ENCODE measurements around the gene PTPRZ1.

The PTPRZ1 gene

DNA sequence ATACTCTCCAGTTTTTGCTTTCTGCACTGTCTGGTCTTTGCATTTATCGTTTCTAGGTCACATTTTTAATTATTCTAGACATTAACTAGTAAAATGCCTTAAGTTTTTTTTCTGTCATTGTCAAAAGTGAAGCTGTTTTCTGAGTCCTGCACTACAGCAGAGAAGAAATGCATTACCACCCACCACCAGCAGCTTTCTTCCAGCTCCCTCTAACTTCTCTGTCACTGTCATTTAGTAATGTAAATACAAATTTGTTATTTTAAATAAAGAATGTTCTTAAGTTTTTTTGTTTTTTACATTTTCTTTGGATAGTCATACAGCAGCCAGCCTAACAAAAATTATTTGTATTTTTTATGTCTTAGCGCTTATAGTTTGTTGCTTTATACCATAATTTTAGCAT lies 18.8 kb downstream of the PTPRZ1 start:
- no peak for DNase-seq (ENCODE audit: low read depth)

DNA sequence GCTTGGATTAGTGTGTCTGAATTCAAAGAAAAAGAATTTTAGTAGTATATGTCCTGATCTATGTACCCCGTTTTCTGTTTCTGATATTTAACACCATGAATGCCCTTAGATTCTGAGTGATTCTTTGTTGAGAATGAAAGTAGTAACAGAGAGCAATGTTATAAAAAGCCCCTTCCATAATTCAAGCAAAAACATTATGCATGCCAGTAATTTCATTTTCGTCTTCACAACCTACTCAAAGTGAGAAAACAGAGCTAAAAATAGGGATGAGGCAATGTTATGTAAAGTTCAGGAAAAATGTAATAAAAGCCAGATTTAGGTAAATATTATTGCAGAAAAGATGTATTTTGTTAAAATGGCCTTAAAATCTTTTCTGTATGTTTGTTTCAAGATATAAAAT lies 28.1 kb downstream of the PTPRZ1 start:
- no peak for DNase-seq (ENCODE audit: low read depth)

DNA sequence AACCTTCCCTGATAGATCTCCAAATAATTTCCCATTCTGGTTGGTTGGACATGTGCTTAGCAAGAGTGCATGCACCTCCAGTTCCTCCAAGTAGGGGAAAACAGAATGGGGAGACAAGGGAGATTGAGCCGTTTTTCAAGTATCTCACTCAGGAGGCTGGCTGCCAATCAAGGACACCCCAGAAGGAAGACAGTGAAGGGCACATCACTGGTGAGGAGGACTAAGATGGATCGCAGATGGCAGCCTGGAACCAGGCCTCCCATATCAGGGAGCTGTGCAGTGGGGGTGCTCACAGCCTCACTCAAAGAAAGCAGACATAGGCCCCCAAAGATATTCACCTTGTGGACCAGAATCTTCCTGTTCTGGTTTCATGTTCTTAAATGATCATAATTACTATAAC lies 31.2 kb downstream of the PTPRZ1 start:
- no peak for DNase-seq (ENCODE audit: low read depth)

DNA sequence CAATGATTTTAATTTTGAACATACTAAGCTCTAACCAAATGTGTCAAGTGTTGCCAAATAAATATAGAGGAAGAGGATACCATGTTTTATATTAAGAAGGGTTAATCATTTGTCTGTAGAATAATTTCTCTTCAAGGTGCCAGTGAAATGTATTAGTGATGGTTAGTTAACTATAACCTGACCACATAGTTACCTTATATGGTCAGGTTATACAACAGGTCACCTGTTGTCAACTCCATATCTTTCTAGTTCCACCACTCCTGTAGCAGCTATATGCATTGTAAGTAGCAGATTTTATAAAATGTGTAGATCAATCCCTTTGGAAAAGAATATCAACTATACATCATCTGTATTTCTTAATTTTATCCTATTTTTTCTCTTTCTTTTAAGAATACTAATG lies 35.1 kb downstream of the PTPRZ1 start:
- DNase-seq (ENCODE audit: low read depth), result no peak

DNA sequence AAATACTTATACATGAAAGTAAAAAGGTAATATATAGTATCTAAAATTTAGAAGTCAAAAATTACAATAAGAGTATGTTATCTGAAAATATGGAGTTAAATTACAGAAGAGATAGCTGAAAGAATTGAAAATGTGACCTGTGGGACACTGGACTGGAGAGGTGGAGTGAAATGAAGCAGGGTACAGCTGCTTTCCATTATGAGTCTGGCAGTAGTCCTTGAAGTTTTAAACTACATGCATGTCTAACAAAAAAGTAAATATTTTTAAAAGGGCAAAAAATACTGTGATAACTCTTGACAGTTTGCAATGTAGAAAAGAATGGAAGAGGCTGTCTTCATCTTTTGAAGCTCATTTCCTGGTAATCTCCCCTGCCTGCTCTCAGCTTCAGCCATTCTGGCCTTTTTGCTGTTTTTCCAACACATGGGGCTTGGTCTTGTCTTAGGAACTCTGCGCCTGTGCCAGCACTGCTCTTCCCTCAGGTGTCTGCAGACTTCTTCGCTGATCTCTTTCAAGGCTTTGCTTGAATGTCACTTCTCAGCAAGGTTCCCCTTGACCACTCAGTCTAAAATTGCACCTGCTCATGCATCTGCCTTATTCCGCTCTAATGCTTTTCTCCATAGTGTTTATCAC lies 36.9 kb downstream of the PTPRZ1 start:
- no peak for DNase-seq (ENCODE audit: low read depth)

DNA sequence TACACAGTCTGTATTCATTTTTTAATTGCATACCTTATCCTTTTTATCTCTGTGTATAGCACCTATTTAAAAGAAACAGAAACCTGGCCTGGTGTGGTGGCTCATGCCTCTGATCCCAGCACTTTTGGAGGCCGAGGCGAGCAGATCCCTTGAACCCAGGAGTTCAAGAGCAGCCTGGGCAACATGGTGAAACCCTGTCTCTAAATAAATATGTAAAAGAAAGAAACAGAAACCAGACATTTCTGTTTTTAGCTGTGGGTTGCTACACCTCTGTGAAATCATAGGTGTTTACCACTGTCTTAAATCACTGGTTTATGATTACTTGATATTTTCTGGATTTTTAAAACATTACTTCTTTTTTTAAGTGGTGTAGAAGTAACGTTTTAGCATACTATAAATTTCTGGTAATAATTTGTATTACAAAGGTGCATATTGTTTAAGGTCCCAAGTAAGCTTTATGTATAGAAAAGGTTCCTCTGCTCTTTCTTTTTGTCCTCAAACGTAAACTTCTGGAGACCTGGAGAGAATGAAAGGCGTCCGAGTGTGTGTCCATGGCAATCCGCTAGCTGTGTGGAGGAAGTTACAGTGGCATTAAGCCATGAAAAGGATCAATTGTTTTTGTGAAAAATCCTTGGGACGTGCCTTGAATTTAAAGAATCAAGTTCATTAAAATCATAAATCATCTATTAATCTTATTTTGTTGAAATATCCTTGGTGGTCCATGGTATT lies 41.1 kb downstream of the PTPRZ1 start:
- no peak for DNase-seq (ENCODE audit: low read depth)

DNA sequence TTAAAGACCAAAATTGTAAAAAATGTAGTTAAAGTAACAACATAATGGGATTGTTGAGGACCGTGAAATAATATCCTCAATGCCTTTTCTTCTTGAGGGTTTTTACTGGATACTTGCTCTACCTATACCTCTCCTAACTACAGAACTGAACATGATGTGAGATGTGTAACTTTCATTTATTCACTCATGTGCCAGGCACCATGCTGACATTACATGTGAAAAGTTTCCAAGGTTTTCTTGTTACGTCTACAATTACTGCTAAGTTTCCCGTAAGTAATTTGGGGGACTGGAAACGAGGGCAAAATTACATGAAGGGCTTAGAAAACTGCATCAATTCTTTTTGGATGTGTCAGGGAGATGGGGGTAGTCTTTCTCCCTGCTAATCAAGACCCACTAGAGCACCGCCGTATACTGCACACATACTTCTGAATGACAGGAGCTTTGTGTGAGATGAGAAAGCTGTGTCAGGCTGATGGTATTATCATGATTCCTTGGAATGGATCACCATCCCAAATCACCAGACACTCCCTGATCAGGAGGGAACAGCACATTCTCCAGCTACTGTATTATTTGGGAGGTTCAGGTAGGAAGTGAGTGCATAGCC lies 41.8 kb downstream of the PTPRZ1 start:
- no peak for DNase-seq (ENCODE audit: low read depth)

DNA sequence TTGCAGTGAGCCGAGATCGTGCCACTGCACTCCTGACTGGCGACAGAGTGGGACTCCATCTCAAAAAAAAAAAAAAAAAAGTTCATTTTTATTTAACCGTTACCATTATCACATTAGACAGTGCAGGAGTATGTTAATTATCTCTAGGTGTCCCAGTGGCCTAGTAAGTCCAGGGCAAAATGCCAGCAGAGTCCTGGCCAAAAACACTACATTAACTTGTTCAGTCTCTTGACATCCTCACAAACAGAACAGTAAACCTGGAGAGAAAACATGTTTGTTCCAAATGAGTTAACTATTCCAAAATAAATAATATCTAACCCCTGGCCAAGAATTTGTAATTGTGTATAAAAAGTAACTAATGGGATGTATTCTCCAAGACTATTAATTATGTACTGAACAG lies 43.2 kb downstream of the PTPRZ1 start:
- DNase-seq (ENCODE audit: low read depth), result no peak

DNA sequence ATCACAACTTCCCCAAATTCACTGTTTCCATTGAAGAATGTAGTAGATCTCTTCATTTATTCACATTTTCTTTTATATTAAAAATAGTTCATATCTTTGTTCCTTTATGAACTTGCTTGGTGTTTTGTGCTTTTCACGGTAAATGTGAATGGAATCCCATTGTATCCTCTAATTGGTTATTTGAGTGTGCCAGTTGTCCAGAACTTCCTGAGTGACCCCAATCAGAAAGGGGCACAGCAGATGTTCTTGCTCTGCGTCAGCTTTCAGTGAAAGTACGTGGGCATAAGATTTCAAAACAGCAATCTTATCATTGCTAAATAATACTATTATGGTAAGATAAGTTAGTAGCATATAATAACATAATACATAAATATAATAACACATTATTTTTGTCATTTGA lies 47.0 kb downstream of the PTPRZ1 start:
- DNase-seq (ENCODE audit: low read depth), result no peak

DNA sequence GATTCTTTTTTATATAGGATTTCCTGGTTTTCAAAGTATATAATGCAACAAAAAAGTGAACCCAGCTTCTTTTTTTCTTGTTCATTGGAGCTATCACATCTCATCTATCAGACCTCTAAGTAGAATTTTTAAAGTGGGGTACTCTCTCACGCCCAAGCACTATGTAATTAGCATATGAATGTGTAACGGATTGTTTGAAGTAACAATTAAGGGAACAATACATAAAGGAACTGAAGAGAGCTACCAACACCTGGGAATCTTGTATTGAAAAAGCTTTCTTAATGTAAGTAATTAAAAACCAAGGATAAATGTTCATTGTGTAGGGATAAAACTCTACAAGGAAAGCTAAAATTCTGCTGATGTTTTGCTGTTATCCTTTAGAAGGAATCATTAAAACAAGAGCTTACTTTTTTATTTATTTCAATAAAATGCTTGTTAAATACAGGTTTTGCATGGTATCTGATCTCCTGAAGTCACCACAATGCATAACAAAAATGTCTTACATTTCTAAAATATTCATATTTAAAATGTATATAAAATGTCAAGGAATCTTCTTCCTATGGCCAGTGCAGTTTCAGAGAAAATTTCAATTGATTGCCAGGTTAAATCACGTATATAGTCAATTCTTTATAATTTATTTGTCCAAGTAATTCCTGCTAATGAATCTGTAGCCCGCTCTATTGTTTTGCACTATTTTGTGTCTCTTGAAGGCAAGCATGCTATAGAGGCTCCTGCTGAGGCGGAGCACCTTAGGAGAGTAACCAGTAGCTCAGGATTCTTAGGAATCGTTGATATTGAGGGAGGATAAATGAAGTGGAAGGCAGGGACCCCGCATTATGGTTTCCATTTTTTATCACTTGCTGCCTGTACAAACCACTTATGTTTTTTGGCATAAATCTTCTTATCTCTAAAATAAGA lies 51.6 kb downstream of the PTPRZ1 start:
- no peak for DNase-seq (ENCODE audit: low read depth)

DNA sequence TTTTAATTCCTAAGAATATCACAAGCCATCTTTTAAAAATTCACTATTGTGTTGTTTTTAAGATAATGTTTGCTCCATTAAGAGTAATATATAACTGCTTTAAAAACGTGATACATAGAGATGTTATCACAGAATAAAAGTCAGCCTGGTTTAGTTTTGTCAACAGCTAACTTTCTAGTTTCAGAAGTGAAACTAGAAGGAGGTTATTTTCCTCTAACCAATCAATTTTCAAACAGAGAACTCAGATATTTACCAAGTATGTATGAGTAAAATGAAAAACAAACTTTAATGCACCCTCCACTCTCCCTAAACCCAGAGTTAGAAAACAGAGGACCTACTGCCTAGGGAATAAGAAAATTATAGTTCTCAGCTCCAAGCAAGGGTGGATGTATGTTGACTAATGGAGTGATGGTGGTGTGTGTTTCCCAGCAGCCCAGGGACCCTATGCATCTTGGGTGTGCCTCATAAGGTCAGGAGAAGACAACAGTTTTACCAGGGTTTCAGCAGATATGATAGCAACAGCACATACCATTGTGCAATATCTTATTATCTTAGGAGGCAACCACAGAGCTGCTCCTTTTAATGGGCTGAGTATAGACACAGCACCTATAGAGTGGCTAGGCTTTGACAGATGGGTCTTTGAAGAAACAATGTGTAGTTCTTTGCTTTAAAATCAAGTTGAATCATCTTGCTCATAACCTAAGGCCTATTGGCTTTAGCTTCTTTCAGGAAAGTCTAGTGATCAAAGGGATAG lies 58.4 kb downstream of the PTPRZ1 start:
- no peak for DNase-seq (ENCODE audit: low read depth)

DNA sequence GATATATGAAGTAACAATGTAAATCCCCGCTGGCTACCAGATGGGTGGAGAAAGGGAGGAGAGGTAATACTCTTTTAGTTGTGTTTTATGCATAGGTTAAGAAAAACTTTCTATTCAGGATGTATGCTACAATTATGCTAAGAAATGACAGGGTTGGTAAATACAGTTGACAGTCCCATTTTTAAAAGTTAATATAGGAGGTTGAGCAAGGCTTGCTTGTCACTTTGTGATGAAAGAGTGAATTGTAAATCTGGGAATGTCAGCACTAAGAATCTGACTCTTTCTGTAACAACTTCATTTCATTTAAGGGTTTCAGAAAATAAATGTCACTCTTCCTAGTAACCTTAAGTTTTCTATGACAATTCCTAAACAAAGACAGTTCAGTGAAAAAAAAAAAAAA lies 59.8 kb downstream of the PTPRZ1 start:
- no peak for DNase-seq (ENCODE audit: low read depth)

DNA sequence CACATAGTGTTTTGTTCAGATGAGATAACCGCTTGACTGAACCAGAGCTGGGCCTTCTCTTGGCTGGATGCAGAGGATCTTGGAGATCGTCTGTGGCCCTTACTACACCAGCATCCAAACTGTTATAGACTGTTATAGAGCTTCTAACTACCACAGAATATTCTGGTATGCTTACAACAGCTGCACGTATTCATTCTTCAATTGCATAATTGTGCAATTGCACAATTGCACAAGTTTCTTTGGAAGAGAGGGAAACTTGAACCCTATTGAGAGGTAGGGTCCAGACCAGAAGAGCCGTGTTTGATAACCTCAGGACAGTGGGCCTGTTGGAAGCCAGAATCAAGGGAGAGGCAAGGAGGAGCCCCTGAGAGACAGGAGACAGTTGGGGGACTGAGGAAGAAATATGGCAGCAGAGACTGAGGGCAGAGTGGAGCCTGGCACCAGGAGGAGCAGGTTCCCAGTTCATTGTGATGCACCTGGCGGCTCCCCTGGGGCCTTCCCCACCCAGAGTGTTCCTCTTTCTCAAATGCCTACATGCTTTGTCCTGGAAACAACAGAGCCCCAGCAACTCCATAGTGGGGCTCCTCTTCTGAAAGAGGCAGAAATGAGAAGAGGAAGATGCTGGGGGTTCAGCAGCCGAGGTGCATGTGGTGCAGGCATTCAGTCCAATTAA lies 64.1 kb downstream of the PTPRZ1 start:
- no peak for DNase-seq (ENCODE audit: low read depth)

DNA sequence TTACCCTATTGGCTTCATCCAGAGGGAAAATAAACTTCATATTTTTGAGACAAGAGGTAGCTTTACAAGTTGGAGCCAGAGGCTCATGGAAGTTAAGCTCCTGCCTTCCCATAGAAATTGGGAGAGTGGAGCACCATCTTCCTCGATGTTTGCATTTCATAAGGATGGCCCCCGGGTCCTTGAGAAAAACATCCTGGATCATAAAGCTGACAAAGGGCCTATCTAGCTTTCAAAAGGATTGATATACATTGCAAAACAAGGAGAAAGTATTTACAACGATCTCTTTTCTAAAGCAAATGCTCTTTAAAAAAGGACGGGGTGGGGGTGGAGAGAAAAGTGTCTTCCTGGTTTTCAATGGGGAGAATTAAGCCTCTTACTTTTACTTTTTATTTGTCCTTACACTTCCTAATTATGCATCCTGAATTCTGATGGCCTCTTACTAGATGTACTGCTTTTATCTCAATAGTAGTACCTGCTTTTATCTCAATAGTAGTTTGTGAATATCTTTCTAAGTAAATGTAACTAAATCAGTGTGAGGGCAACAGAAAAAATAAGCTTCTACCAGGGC lies 65.6 kb downstream of the PTPRZ1 start:
- DNase-seq (ENCODE audit: low read depth), result no peak

DNA sequence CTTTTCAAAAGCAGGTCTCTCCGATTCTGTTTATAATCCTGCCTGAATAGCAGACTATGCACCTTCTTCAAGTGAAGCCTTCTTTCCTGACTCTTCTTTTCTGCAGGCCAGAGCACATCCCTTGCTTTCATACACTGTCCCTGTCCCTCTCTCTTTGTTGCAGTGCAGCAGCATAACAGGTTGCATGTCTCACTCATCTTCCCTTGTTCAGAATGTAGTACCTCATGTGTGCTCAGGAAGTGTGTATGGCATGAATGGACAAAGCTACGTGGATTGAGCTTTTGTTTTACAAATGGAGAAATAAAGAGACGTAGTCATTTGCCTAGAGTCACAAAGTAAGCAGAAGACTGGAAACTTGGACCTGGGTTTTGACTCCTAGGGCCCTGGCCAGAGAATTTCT lies 68.0 kb downstream of the PTPRZ1 start:
- no peak for DNase-seq (ENCODE audit: low read depth)

DNA sequence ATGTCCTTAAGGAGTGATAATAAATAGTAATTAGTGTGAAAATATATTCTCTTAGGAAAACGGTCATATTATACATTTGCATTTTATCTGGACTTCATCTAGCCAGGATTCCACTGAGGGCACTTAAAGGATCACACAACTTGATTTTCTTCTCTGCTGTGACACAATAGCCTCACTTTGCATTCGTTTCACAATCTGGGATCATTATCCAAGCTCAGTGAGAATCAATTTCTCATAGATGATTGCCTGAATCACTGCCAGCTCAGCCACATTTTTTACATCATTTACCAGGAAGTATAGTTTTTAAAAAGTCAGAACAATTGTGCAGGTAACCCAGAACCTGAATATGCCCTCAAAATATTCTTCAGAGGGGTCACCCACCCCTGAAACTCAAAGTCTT lies 68.9 kb downstream of the PTPRZ1 start:
- no peak for DNase-seq (ENCODE audit: low read depth)

DNA sequence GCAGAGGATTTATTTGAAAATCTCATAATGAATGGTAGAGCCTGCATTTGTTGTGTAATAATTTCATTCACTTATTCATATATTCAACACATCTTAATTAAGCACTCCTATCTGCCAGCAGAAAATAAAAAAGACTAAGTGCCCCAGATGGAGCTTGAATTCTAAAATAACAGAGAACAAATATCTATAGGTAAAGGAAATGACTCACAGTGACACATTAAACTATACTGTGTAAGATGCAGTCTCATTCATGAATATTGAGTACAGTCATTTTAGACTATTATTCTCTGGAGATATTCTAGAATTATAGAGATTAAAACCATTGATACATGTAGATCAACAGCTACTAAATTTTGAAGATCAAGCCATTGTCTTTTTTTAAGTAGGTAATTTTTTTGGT lies 72.1 kb downstream of the PTPRZ1 start:
- no peak for DNase-seq (ENCODE audit: low read depth)

DNA sequence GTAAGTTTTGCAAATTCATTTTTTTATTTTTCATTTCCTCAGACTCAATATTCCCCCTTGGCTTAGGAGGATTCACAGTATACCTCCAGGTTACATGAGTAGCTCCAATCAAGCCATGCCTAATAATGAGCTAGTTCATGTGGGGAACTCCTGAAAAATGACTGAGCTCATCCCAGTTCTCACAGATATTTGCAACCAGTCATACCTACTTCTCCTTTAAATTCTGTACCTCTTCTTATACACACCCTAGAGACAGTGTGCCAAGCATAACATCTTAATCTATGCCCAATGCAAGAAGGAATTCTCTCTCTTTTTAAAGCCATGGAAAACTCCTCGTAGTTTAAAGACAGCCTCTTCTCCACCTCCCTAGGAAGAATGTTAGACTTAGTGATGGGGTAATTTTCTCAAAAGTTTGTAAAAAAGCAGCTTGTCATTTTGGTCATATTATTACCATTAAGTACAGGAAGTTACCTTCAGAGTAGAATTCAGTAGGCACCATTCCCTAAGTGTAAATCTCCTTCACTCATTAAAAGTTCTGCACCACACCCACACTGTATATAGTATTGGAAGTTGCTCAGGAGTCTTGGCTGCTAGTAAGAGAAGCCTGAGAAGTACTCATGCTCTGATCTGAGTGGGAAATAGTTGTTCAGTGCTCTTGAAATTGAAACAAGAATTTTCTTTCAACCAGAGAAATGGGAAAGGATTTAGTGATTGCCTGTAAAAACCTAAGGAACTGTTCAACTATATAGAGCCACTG lies 72.7 kb downstream of the PTPRZ1 start:
- no peak for DNase-seq (ENCODE audit: low read depth)

DNA sequence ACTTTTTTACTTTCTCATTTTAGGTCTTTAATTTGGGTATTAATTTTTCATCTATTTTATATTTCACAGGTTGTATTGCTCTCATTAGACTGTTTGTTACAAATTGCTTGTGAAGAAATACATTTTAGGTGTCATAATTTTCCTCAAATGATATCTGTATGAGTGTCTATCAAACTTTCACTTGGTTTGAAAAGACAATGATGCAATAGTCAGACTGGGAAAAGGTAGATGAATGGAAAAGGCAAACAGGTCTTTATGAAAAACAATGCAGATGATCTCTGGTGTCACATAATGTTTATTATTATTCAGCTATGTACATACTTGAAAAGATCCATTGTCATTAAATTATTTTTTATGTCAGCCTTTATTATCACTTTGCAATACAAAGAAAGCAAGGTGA lies 80.2 kb downstream of the PTPRZ1 start:
- no peak for DNase-seq (ENCODE audit: low read depth)

DNA sequence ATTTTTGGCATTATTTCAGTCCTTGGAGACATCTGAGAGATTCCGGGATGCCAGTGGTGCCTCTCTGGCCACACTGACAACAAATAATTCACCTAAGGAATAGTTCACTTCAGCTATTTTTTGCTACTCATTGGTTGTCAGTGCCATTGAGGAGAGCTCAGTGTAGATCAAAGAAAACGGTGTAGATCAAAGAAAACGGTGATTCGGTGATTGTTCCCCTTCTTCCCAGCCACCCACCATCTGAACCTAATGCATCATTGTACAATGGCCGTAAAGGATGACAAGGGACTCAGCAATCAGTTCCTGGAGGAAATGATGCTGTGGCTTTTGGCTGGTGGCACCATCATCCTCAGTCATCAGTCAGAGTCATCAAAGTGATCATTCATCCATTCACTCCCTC lies 80.6 kb downstream of the PTPRZ1 start:
- DNase-seq (ENCODE audit: low read depth), result no peak
